SU-DHL-6 (cell line): Measurements from ENCODE around the gene SH3RF3.

ENCODE experiments used
- H2AFZ ChIP-seq: fragments of 200-600 bp; sonication (generic); 2 replicates; pipeline ENCODE4 v1.6.1; 2014; ENCODE audit warnings: low read depth, mild to moderate bottlenecking, moderate library complexity, mixed read lengths, antibody characterized with exemption, low read length; ENCODE audit not compliant: severe bottlenecking
- H3F3A ChIP-seq: fragments of 200-600 bp; shearing (Covaris generic); 2 replicates; pipeline ENCODE4 v1.6.0; 2016; ENCODE audit warnings: antibody characterized with exemption, mild to moderate bottlenecking; ENCODE audit not compliant: insufficient read depth
- H3K27ac ChIP-seq: fragments of 200-600 bp; sonication (generic); 2 replicates; pipeline ENCODE4 v1.5.1; 2016; ENCODE audit warnings: low read depth, mild to moderate bottlenecking, low read length, moderate library complexity, mixed read lengths
- H3K27me3 ChIP-seq: fragments of 200-600 bp; sonication (generic), shearing (Covaris generic); 2 replicates; pipeline ENCODE4 v1.6.0; 2014; ENCODE audit warnings: mild to moderate bottlenecking, low read length
- H3K36me3 ChIP-seq: fragments of 200-600 bp; sonication (generic); 2 replicates; pipeline ENCODE4 v1.6.1; 2014; ENCODE audit warnings: mild to moderate bottlenecking, low read length, mixed read lengths
- H3K4me2 ChIP-seq: fragments of 300-600, 200-600 bp; shearing (Covaris generic), sonication (generic); 2 replicates; pipeline ENCODE4 v1.6.0; 2014; ENCODE audit warnings: low read length, low read depth, mild to moderate bottlenecking; ENCODE audit not compliant: poor library complexity, severe bottlenecking
- H3K4me3 ChIP-seq: fragments of 200-600 bp; sonication (generic); 2 replicates; pipeline ENCODE4 v1.5.1; 2014; ENCODE audit warnings: antibody characterized with exemption, low read length, mild to moderate bottlenecking, mixed read lengths; ENCODE audit not compliant: insufficient read depth, poor library complexity, severe bottlenecking
- H3K79me2 ChIP-seq: fragments of 200-600 bp; sonication (generic); 2 replicates; pipeline ENCODE4 v1.6.1; 2014; ENCODE audit warnings: mild to moderate bottlenecking, low read length, moderate library complexity; ENCODE audit not compliant: insufficient read depth
- H3K9ac ChIP-seq: fragments of 200-600 bp; sonication (generic); 2 replicates; pipeline ENCODE4 v1.7.0; 2014; ENCODE audit warnings: mild to moderate bottlenecking, low read length
- H3K9me2 ChIP-seq: fragments of 200-600 bp; sonication (generic); replicated peaks from 2 replicates; pipeline ENCODE4 v1.6.1; 2014; ENCODE audit warnings: low read length; ENCODE audit not compliant: insufficient read depth
- H3K9me3 ChIP-seq: fragments of 200-600 bp; sonication (generic); 2 replicates; pipeline ENCODE4 v1.6.1; 2014; ENCODE audit warnings: low read length, mixed read lengths; ENCODE audit not compliant: insufficient read depth
- H4K20me1 ChIP-seq: fragments of 200-600 bp; sonication (generic); 2 replicates; pipeline ENCODE4 v1.6.1; 2014; ENCODE audit warnings: low read depth, mild to moderate bottlenecking, antibody characterized with exemption, low read length, moderate library complexity, mixed read lengths
- EZH2phosphoT487 ChIP-seq: fragments of 200-600 bp; sonication (generic), shearing (Covaris generic); conservative IDR thresholded peaks from 2 replicates; pipeline ENCODE4 v1.6.1; 2018; ENCODE audit warnings: mild to moderate bottlenecking, antibody characterized with exemption, low read length, moderate library complexity, mixed read lengths
- TF ChIP-seq, protein P1 (sequence below): fragments of 200-600 bp; sonication (generic); IDR thresholded peaks from one replicate; pipeline ENCODE4 v1.5.1; 2017; ENCODE audit warnings: antibody characterized with exemption, mild to moderate bottlenecking, low read length, moderate library complexity; ENCODE audit not compliant: insufficient read depth, poor library complexity, severe bottlenecking

SH3RF3 gene

GRCh38 chr2:109206569-109207146 lies 77.7 kb downstream of the SH3RF3 start:
- no peak overlapping the region for H3K4me2 ChIP-seq
- H4K20me1 ChIP-seq = no peaks in the 10 kb centered on the region

DNA sequence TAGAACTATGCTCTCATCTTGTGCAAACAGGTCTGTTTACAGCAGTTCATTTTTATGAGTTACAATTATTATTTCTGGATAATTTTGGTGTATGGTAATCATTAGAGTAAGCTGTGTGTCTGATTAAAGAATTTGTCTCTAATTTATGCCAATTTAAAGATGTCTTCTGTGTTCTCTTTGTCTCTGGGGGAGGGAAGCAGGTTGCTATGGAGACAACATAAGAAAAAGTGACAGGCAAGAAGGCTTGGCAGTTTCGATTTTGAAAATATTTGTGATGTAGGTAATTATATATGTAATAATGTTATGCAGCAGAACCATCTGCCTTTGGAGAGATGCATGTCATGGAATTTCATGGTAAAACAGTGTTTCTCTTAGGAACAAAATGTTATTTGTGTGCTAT lies 78.2 kb downstream of the SH3RF3 start:
- Histone ChIP-seq H3K9me2 (no peaks in the 10 kb centered on the region), H3K79me2 (no peaks in the 10 kb centered on the region), H3K9me3 (no peaks in the 10 kb centered on the region), H3K4me2 (no peak overlapping the region), H4K20me1 (no peaks in the 10 kb centered on the region), H3K27ac (no peak overlapping the region), H3K36me3 (no peaks in the 10 kb centered on the region), H3F3A (no peaks in the 10 kb centered on the region), H3K9ac (no peak overlapping the region), H3K27me3 (no peaks in the 10 kb centered on the region), H2AFZ (no peak overlapping the region), H3K4me3 (no peak overlapping the region)
- TF ChIP-seq EZH2phosphoT487 = no peak
- TF ChIP-seq, protein P1, sequence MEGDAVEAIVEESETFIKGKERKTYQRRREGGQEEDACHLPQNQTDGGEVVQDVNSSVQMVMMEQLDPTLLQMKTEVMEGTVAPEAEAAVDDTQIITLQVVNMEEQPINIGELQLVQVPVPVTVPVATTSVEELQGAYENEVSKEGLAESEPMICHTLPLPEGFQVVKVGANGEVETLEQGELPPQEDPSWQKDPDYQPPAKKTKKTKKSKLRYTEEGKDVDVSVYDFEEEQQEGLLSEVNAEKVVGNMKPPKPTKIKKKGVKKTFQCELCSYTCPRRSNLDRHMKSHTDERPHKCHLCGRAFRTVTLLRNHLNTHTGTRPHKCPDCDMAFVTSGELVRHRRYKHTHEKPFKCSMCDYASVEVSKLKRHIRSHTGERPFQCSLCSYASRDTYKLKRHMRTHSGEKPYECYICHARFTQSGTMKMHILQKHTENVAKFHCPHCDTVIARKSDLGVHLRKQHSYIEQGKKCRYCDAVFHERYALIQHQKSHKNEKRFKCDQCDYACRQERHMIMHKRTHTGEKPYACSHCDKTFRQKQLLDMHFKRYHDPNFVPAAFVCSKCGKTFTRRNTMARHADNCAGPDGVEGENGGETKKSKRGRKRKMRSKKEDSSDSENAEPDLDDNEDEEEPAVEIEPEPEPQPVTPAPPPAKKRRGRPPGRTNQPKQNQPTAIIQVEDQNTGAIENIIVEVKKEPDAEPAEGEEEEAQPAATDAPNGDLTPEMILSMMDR = no peak

More at GRCh38 chr2:109206569-109207146, 77.7 kb downstream of the SH3RF3 start:
- no peaks in the 10 kb centered on the region for H3K9me2 ChIP-seq
- H3F3A ChIP-seq = no peaks in the 10 kb centered on the region
- no peak overlapping the region for H3K9ac ChIP-seq
- H3K4me3 ChIP-seq = no peak overlapping the region
- H2AFZ ChIP-seq = no peak overlapping the region
- no peak overlapping the region for H3K27ac ChIP-seq
- H3K79me2 ChIP-seq = no peaks in the 10 kb centered on the region
- TF ChIP-seq, protein P1 = no peak
- TF ChIP-seq EZH2phosphoT487 = no peak
- no peaks in the 10 kb centered on the region for H3K36me3 ChIP-seq
- H3K9me3 ChIP-seq = no peaks in the 10 kb centered on the region
- no peaks in the 10 kb centered on the region for H3K27me3 ChIP-seq

GRCh38 chr2:109208071-109208950 lies 79.3 kb downstream of the SH3RF3 start:
- H2AFZ ChIP-seq = no peak overlapping the region
- H3K4me2 ChIP-seq = no peak overlapping the region
- H3F3A ChIP-seq = no peaks in the 10 kb centered on the region
- H3K9me2 ChIP-seq = no peaks in the 10 kb centered on the region
- H3K9ac ChIP-seq = no peak overlapping the region
- TF ChIP-seq, protein P1 = no peak
- no peaks in the 10 kb centered on the region for H4K20me1 ChIP-seq
- no peak overlapping the region for H3K4me3 ChIP-seq
- H3K9me3 ChIP-seq = no peaks in the 10 kb centered on the region
- no peaks in the 10 kb centered on the region for H3K79me2 ChIP-seq
- H3K36me3 ChIP-seq = no peaks in the 10 kb centered on the region
- no peaks in the 10 kb centered on the region for H3K27me3 ChIP-seq
- H3K27ac ChIP-seq = no peak overlapping the region
